ENCODE measurements around the gene RBKS. TPM values are rescaled to one million over a fixed set of nuclear protein-coding genes. Genes with fewer than 3 reads are reported as not detected.

The RBKS gene
- total RNA-seq, 2 experiments from 2014 or later = 2.6 to 3.0 TPM

DNA sequence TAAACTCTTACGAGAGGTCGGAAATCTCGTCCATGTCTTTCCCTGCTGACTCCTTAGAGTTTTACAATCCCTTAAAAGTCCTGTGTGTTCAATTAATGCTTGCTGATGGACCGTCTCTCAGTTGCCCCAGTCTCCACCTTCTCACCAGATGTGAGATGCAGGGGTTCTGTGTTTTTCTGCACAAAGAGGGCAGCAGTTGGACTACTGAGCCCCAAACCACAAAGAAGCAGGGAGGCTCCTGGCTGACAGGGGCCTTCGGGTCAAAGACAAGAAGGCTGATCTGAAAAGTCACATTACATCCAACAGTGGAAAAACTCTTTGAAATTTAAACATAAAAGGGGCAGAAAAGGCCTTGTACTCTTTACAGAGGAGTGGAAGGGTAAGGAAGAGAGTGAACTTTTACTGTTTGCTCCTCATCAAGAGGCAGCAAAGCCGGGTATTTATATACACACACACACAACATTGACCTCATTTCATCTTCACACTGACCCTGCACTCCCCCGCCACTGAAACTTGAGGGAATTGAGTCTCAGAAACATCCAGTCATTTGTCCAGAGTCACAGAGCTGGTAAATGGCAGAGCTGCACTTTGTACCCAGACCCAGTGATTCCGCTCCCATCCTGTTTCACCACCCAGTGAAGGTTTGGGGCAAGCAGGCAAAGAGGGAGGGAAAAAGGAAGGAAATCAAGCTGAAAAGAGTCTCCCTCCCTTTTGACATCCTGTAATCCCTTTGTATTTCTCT is 94.9 kb downstream of the RBKS start:
- no peaks in the 10 kb centered on the region for H3K4me1 Mint-ChIP-seq (ENCODE audit: low read depth)
- Histone ChIP-seq H3K36me3 (ENCODE audit: insufficient read depth, low read length) (no peaks in the 10 kb centered on the region), H3K4me1 (ENCODE audit: insufficient read depth, low read length) (no peaks in the 10 kb centered on the region), H3K27ac (ENCODE audit: low read depth in 1 of 2, low read length in 2 of 2) (no peak overlapping the region), H3K27me3 (ENCODE audit: control insufficient read depth in 1 of 2, insufficient read depth in 2 of 2, low read length in 2 of 2) (no peaks in the 10 kb centered on the region), H3K4me3 (ENCODE audit: low read length) (no peak overlapping the region), H3K9me3 (ENCODE audit: control insufficient read depth in 1 of 2, insufficient read depth in 1 of 2, low read length in 2 of 2) (no peaks in the 10 kb centered on the region)
- CTCF ChIA-PET = no interaction called here
- H3K9me3 Mint-ChIP-seq = no peaks in the 10 kb centered on the region
- ATAC-seq (ENCODE audit: poor library complexity) = no peak
- H3K27ac Mint-ChIP-seq = no peak overlapping the region
- no peak overlapping the region for H3K4me3 Mint-ChIP-seq
- POLR2A ChIA-PET = interaction anchor here (0.6 kb wide), 1 partner anchor 452 kb away, joined by 4 read pairs; no protein-coding TSS in a partner anchor
- DNase-seq = no peak
- intact Hi-C loops (cut with DNase I, micrococcal nuclease) = no loop called here
- H3K27me3 Mint-ChIP-seq = no peaks in the 10 kb centered on the region
- H3K36me3 Mint-ChIP-seq (ENCODE audit: low read depth) = no peaks in the 10 kb centered on the region
- TF ChIP-seq, protein P1, sequence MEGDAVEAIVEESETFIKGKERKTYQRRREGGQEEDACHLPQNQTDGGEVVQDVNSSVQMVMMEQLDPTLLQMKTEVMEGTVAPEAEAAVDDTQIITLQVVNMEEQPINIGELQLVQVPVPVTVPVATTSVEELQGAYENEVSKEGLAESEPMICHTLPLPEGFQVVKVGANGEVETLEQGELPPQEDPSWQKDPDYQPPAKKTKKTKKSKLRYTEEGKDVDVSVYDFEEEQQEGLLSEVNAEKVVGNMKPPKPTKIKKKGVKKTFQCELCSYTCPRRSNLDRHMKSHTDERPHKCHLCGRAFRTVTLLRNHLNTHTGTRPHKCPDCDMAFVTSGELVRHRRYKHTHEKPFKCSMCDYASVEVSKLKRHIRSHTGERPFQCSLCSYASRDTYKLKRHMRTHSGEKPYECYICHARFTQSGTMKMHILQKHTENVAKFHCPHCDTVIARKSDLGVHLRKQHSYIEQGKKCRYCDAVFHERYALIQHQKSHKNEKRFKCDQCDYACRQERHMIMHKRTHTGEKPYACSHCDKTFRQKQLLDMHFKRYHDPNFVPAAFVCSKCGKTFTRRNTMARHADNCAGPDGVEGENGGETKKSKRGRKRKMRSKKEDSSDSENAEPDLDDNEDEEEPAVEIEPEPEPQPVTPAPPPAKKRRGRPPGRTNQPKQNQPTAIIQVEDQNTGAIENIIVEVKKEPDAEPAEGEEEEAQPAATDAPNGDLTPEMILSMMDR (IDR thresholded peaks at IDR 0.05) = no peak

DNA sequence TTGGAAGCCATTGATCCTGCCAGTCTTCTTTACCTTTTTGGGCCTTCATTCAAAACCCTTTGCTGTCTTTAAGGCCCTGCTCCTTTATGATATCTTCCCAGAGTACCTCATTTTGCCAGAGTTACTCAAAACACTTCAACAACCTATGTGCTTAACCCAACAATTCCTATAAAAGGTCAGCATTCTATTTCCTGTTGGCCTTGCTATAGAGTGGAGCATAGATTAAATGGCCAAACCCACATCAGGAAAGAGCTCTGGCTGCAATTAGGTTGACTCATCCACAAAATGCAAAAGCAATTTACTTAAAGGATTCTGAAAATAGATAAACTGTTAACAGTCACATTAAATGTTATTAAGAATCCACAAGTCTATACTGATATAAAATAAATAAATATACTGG is 97.4 kb downstream of the RBKS start:
- no peak overlapping the region for H3K4me3 ChIP-seq (ENCODE audit: low read length)
- Mint-ChIP-seq H3K27ac (no peak overlapping the region), H3K4me1 (ENCODE audit: low read depth) (no peaks in the 10 kb centered on the region), H3K27me3 (no peaks in the 10 kb centered on the region), H3K4me3 (no peak overlapping the region), H3K36me3 (ENCODE audit: low read depth) (no peaks in the 10 kb centered on the region), H3K9me3 (no peaks in the 10 kb centered on the region)
- TF ChIP-seq, protein P1 (IDR thresholded peaks at IDR 0.05) = no peak
- intact Hi-C loops (cut with DNase I, micrococcal nuclease) = no loop called here
- H3K27ac ChIP-seq (ENCODE audit: low read depth in 1 of 2, low read length in 2 of 2) = no peak overlapping the region
- CTCF ChIA-PET = interaction anchor here (1.0 kb wide), 1 partner anchor 12 kb away, joined by 3 read pairs; no protein-coding TSS in a partner anchor
- H3K9me3 ChIP-seq (ENCODE audit: control insufficient read depth in 1 of 2, insufficient read depth in 1 of 2, low read length in 2 of 2) = no peaks in the 10 kb centered on the region
- DNase-seq = no peak
- no peaks in the 10 kb centered on the region for H3K27me3 ChIP-seq (ENCODE audit: control insufficient read depth in 1 of 2, insufficient read depth in 2 of 2, low read length in 2 of 2)
- H3K36me3 ChIP-seq (ENCODE audit: insufficient read depth, low read length) = no peaks in the 10 kb centered on the region
- ATAC-seq (ENCODE audit: poor library complexity) = no peak
- POLR2A ChIA-PET = no interaction called here
- no peaks in the 10 kb centered on the region for H3K4me1 ChIP-seq (ENCODE audit: insufficient read depth, low read length)

DNA sequence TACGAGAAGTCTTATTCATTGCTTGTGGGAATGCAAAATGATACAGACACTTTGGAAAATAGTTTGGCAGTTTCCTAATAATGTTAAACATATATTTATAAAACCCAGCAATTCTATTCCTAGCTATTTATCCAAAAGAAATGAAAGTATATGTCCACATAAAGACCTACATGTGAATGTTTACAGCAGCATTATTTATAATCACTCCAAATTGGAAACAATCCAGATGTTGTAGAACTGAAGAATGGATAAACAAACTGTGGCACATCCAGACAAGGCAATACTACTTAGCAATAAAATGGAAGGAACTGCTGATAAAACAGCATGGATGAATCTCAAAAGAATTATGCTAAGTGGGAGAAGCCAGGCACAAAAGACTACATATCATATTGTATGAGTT is 99.4 kb downstream of the RBKS start:
- H3K4me1 Mint-ChIP-seq (ENCODE audit: low read depth) = no peaks in the 10 kb centered on the region
- H3K27ac Mint-ChIP-seq = no peak overlapping the region
- Histone ChIP-seq H3K27ac (ENCODE audit: low read depth in 1 of 2, low read length in 2 of 2) (no peak overlapping the region), H3K4me3 (ENCODE audit: low read length) (no peak overlapping the region), H3K4me1 (ENCODE audit: insufficient read depth, low read length) (no peaks in the 10 kb centered on the region), H3K27me3 (ENCODE audit: control insufficient read depth in 1 of 2, insufficient read depth in 2 of 2, low read length in 2 of 2) (no peaks in the 10 kb centered on the region), H3K36me3 (ENCODE audit: insufficient read depth, low read length) (no peaks in the 10 kb centered on the region), H3K9me3 (ENCODE audit: control insufficient read depth in 1 of 2, insufficient read depth in 1 of 2, low read length in 2 of 2) (no peaks in the 10 kb centered on the region)
- DNase-seq (no peak), ATAC-seq (ENCODE audit: poor library complexity) (no peak)
- CTCF ChIA-PET = no interaction called here
- H3K36me3 Mint-ChIP-seq (ENCODE audit: low read depth) = no peaks in the 10 kb centered on the region
- TF ChIP-seq, protein P1 (IDR thresholded peaks at IDR 0.05) = no peak
- H3K9me3 Mint-ChIP-seq = no peaks in the 10 kb centered on the region
- intact Hi-C loops (cut with DNase I, micrococcal nuclease) = no loop called here
- POLR2A ChIA-PET = interaction anchor here (0.6 kb wide), 1 partner anchor 22 kb away, joined by 3 read pairs; no protein-coding TSS in a partner anchor
- H3K4me3 Mint-ChIP-seq = no peak overlapping the region
- H3K27me3 Mint-ChIP-seq = no peaks in the 10 kb centered on the region

Measured in CD4-positive, alpha-beta T cell (primary cell).